Fibroblast of lung (primary cell): ENCODE measurements around the gene REEP2. TPM values are rescaled to one million over a fixed set of nuclear protein-coding genes. Genes with fewer than 3 reads are reported as not detected.

Source experiments
- DNase-seq, 2 donors: peaks; one replicate each; pipeline versions ENCODE4 v3.0.0 to v3.0.0-alpha.2; 2010; ENCODE audit warnings: low read depth in 2 of 2
- H2AFZ ChIP-seq: 2 replicates; pipeline ENCODE4 v1.5.1; 2012; ENCODE audit warnings: low read length, control low read depth, inconsistent platforms
- H3K27ac ChIP-seq: 2 replicates; pipeline ENCODE4 v1.5.1; 2011; ENCODE audit warnings: low read length, control low read depth; ENCODE audit not compliant: insufficient read depth
- H3K27me3 ChIP-seq: 2 replicates; pipeline ENCODE4 v1.5.1; 2011; ENCODE audit warnings: mild to moderate bottlenecking, low read length; ENCODE audit not compliant: control insufficient read depth, insufficient read depth
- H3K36me3 ChIP-seq: 2 replicates; pipeline ENCODE4 v1.5.1; 2011; ENCODE audit warnings: low read length; ENCODE audit not compliant: control insufficient read depth, insufficient read depth
- H3K4me1 ChIP-seq: 2 replicates; pipeline ENCODE4 v1.5.1; 2011; ENCODE audit warnings: low read length; ENCODE audit not compliant: control insufficient read depth, insufficient read depth; ENCODE audit errors: extremely low read depth
- H3K4me2 ChIP-seq: 2 replicates; pipeline ENCODE4 v1.5.1; 2011; ENCODE audit warnings: low read length, control low read depth; ENCODE audit not compliant: insufficient read depth; ENCODE audit errors: extremely low read depth
- H3K4me3 ChIP-seq, 4 experiments: fragments of 200-600 bp in 1 of 4; sonication (generic) in 1 of 4; replicated peaks in 1 of 4; 2 replicates each; pipeline ENCODE4 v1.5.1; 2011 to 2016; ENCODE audit warnings: low read length in 4 of 4, low read depth in 3 of 4, mild to moderate bottlenecking in 3 of 4, control low read depth in 2 of 4, inconsistent platforms in 1 of 4, mixed read lengths in 1 of 4; ENCODE audit not compliant: insufficient read depth in 1 of 4; ENCODE audit errors: control extremely low read depth in 1 of 4
- H3K79me2 ChIP-seq: 2 replicates; pipeline ENCODE4 v1.5.1; 2012; ENCODE audit warnings: mild to moderate bottlenecking, low read length, inconsistent platforms; ENCODE audit not compliant: control insufficient read depth, insufficient read depth
- H3K9ac ChIP-seq: 2 replicates; pipeline ENCODE4 v1.5.1; 2011; ENCODE audit warnings: mild to moderate bottlenecking, low read length, control low read depth; ENCODE audit not compliant: insufficient read depth
- H3K9me3 ChIP-seq: 2 replicates; pipeline ENCODE4 v1.5.1; 2012; ENCODE audit warnings: low read depth, low read length; ENCODE audit not compliant: control insufficient read depth, insufficient read depth
- H4K20me1 ChIP-seq: 2 replicates; pipeline ENCODE4 v1.5.1; 2011; ENCODE audit warnings: low read length; ENCODE audit not compliant: control insufficient read depth, insufficient read depth; ENCODE audit errors: extremely low read depth
- CTCF ChIP-seq, 2 donors: IDR thresholded peaks in 1 of 2; conservative IDR thresholded peaks in 1 of 2; 1 replicate in 1 of 2; 2 replicates in 1 of 2; pipeline ENCODE4 v1.5.1; 2011 to 2012; ENCODE audit warnings: low read length in 2 of 2, control low read depth in 1 of 2, inconsistent platforms in 1 of 2, low read depth in 1 of 2, mild to moderate bottlenecking in 1 of 2
- EZH2 ChIP-seq: IDR thresholded peaks from 2 replicates; pipeline ENCODE4 v1.5.1; 2012; ENCODE audit warnings: low read length, control low read depth, mild to moderate bottlenecking; ENCODE audit errors: missing control alignments
- polyA plus RNA-seq, 2 donors: library from polyadenylated mRNA; depleted of rRNA in 1 of 2; stranded (reverse) in 1 of 2; unstranded in 1 of 2; fragments of >200 nt; gene quantifications; 2 replicates each; pipeline ENCODE4 v1.2.1, GENCODE V29; 2011 to 2012; ENCODE audit warnings: missing spikeins in 1 of 2
- total RNA-seq: library from RNA; depleted of rRNA; stranded (reverse); fragments of >200 nt; gene quantifications from 2 replicates; pipeline ENCODE4 v1.2.1, GENCODE V29; 2014

REEP2 gene
- total and polyA plus RNA-seq, 2 donors (not counting 1 experiment from before 2014, with no cell fraction given) = 6.1 to 14.4 TPM

GRCh38 chr5:138464388-138465260 lies 25.8 kb downstream of the REEP2 start:
- DNase-seq = peak; percentile 97 to 99
- no peaks in the 10 kb centered on the region for H3K9me3 ChIP-seq
- H3K4me2 ChIP-seq = peak overlapping the region; percentile 93
- peaks cover 16% of the 10 kb centered on the region for H3K79me2 ChIP-seq
- peaks cover 6% of the 10 kb centered on the region for H3K4me1 ChIP-seq
- no peaks in the 10 kb centered on the region for H3K27me3 ChIP-seq
- H3K9ac ChIP-seq = peak overlapping the region; percentile 80
- peaks cover 9% of the 10 kb centered on the region for H3K36me3 ChIP-seq
- no peak overlapping the region for H2AFZ ChIP-seq
- H4K20me1 ChIP-seq = no peaks in the 10 kb centered on the region
- peak overlapping the region; percentile 69 to 83 (median 76) for H3K4me3 ChIP-seq
- TF ChIP-seq EZH2 (no peak), CTCF (conservative IDR thresholded peaks at IDR 0.05 in 1 of 2, IDR thresholded peaks at IDR 0.05 in 1 of 2; ENCODE audit: low read depth in 1 of 2, low read length in 2 of 2) (peak in 1 of 2 donors; percentile 15)
- H3K27ac ChIP-seq = peak overlapping the region; percentile 91

GRCh38 chr5:138465261-138466124 lies 26.6 kb downstream of the REEP2 start, which contains the start of gene EGR1:
Gene EGR1 (plus strand): TSS chr5:138465479. CDS start chr5:138465762, 283 bp downstream.
- no peak within 1 kb of the TSS for H2AFZ ChIP-seq

More at GRCh38 chr5:138465261-138466124, 26.6 kb downstream of the REEP2 start, which contains the start of gene EGR1:
- peaks cover 9% of the 10 kb centered on the region for H3K36me3 ChIP-seq
- H3K4me1 ChIP-seq = peaks cover 6% of the 10 kb centered on the region
- H3K9ac ChIP-seq = peak within 1 kb of the TSS; percentile 80
- H3K27ac ChIP-seq = peak within 1 kb of the TSS; percentile 91
- peak within 1 kb of the TSS; percentile 93 for H3K4me2 ChIP-seq
- peak; percentile 91 to 95 for DNase-seq
- H4K20me1 ChIP-seq = no peaks in the 10 kb centered on the region
- no peaks in the 10 kb centered on the region for H3K9me3 ChIP-seq
- peak within 1 kb of the TSS; percentile 69 to 84 (median 84) for H3K4me3 ChIP-seq
- no peaks in the 10 kb centered on the region for H3K27me3 ChIP-seq
- peaks cover 16% of the 10 kb centered on the region for H3K79me2 ChIP-seq
- TF ChIP-seq EZH2 (no peak), CTCF (conservative IDR thresholded peaks at IDR 0.05 in 1 of 2, IDR thresholded peaks at IDR 0.05 in 1 of 2; ENCODE audit: low read depth in 1 of 2, low read length in 2 of 2) (no peak)
